GM19025 (cell line): ENCODE data around the gene PPP2CA.

Experiments used
- ATAC-seq: cut with Tn5 transposase; IDR thresholded peaks from one replicate; pipeline ENCODE4 v1.9.1; 2021; ENCODE audit warnings: mild to moderate bottlenecking, low read depth, moderate library complexity; ENCODE audit not compliant: unreplicated experiment

PPP2CA gene

GRCh38 chr5:134206627-134207160 lies 19.2 kb downstream of the PPP2CA start:
- ATAC-seq = no peak

GRCh38 chr5:134204575-134204974 lies 21.3 kb downstream of the PPP2CA start:
- ATAC-seq = no peak

GRCh38 chr5:134203630-134204029 lies 22.2 kb downstream of the PPP2CA start:
- ATAC-seq = no peak

GRCh38 chr5:134195666-134196065 lies 30.2 kb downstream of the PPP2CA start:
- ATAC-seq = no peak

GRCh38 chr5:134189031-134189430 lies 36.8 kb downstream of the PPP2CA start:
- no peak for ATAC-seq

- ATAC-seq = no peak
Observed at GRCh38 chr5:134188092-134188491, 37.8 kb downstream of the PPP2CA start.

- no peak for ATAC-seq
Observed at GRCh38 chr5:134184155-134185135, 41.4 kb downstream of the PPP2CA start.

- no peak for ATAC-seq
Observed at GRCh38 chr5:134183481-134183880, 42.4 kb downstream of the PPP2CA start.

GRCh38 chr5:134178096-134178419 lies 47.8 kb downstream of the PPP2CA start:
- no peak for ATAC-seq

GRCh38 chr5:134177369-134178095 lies 48.3 kb downstream of the PPP2CA start:
- no peak for ATAC-seq

- peak; percentile 72 for ATAC-seq
Observed at GRCh38 chr5:134176511-134177368, 49.1 kb downstream of the PPP2CA start, which contains the start of gene SKP1. TSS of gene SKP1 (minus strand) at chr5:134176950. CDS start at chr5:134174022, 2,928 bp downstream.

GRCh38 chr5:134175921-134176510 lies 49.9 kb downstream of the PPP2CA start:
- ATAC-seq = peak; percentile 15

GRCh38 chr5:134174841-134175839 lies 50.7 kb downstream of the PPP2CA start:
- ATAC-seq = no peak

- no peak for ATAC-seq
Observed at GRCh38 chr5:134171972-134172371, 53.9 kb downstream of the PPP2CA start.

- no peak for ATAC-seq
Observed at GRCh38 chr5:134162592-134162991, 63.3 kb downstream of the PPP2CA start.

GRCh38 chr5:134161513-134162395 lies 64.1 kb downstream of the PPP2CA start:
- ATAC-seq = no peak

- no peak for ATAC-seq
Observed at GRCh38 chr5:134153657-134154056, 72.2 kb downstream of the PPP2CA start.

- ATAC-seq = no peak
Observed at GRCh38 chr5:134153241-134153640, 72.6 kb downstream of the PPP2CA start.
